ENCODE data around the gene DIP2C.
"Not testable (repeated sequence)": the region's sequence is repeated elsewhere in the genome, so short reads cannot be mapped to it uniquely, and the experiment has no call there.

The DIP2C gene

GRCh38 chr10:661597-662222 lies 27.8 kb downstream of the DIP2C start:
- Histone ChIP-seq H3K9ac (ENCODE audit: low read length) (no peak overlapping the region), H3K9me3 (ENCODE audit: control insufficient read depth, low read length) (no peaks in the 10 kb centered on the region), H3K27me3 (ENCODE audit: control insufficient read depth, insufficient read depth, low read length) (no peaks in the 10 kb centered on the region), H3K4me1 (ENCODE audit: control insufficient read depth, insufficient read depth, low read length) (peaks cover 9% of the 10 kb centered on the region), H3K36me3 (ENCODE audit: control insufficient read depth, insufficient read depth, low read length) (no peaks in the 10 kb centered on the region), H3K4me3 (ENCODE audit: low read length) (no peak overlapping the region)

GRCh38 chr10:660970-661596 lies 28.4 kb downstream of the DIP2C start:
- Histone ChIP-seq H3K4me1 (ENCODE audit: control insufficient read depth, insufficient read depth, low read length) (peaks cover 9% of the 10 kb centered on the region), H3K27me3 (ENCODE audit: control insufficient read depth, insufficient read depth, low read length) (no peaks in the 10 kb centered on the region)

DNA sequence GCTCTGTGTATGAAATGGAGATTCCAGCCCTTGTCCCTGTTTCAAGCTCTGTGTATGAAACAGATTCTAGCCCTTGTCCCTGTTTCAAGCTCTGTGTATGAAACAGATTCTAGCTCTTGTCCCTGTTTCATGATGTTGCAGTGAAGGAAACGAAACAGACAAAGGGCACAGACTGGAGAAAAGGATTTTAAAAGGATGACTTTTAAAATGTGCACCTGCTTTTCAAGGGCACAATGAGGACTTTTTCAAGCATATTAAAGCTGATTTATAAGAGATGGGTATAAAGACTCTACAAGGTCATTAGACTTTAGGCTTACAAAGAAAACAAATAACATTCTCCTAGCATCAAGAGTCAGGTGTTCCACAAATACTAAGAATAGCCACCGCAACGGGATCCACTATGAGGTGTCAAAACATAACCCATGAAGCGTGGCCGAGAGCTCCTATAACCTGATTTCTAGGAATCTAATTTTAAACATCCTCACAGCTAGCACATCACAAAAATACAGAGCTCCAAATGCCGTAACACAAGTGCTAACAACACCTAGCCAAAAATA lies 29.0 kb downstream of the DIP2C start:
- Histone ChIP-seq H3K27me3 (ENCODE audit: control insufficient read depth, insufficient read depth, low read length) (no peaks in the 10 kb centered on the region), H3K9me3 (ENCODE audit: control insufficient read depth, low read length) (no peaks in the 10 kb centered on the region), H3K36me3 (ENCODE audit: control insufficient read depth, insufficient read depth, low read length) (no peaks in the 10 kb centered on the region), H3K4me3 (ENCODE audit: low read length) (no peak overlapping the region), H3K4me1 (ENCODE audit: control insufficient read depth, insufficient read depth, low read length) (peaks cover 9% of the 10 kb centered on the region), H3K9ac (ENCODE audit: low read length) (peak overlapping the region; percentile 7)

More at GRCh38 chr10:660970-661596, 28.4 kb downstream of the DIP2C start:
- Histone ChIP-seq H3K9ac (ENCODE audit: low read length) (no peak overlapping the region), H3K9me3 (ENCODE audit: control insufficient read depth, low read length) (no peaks in the 10 kb centered on the region), H3K4me3 (ENCODE audit: low read length) (no peak overlapping the region), H3K36me3 (ENCODE audit: control insufficient read depth, insufficient read depth, low read length) (no peaks in the 10 kb centered on the region)

GRCh38 chr10:659688-660141 lies 29.8 kb downstream of the DIP2C start:
- no peaks in the 10 kb centered on the region for H3K27me3 ChIP-seq (ENCODE audit: control insufficient read depth, insufficient read depth, low read length)
- H3K9me3 ChIP-seq (ENCODE audit: control insufficient read depth, low read length), result no peaks in the 10 kb centered on the region
- H3K36me3 ChIP-seq (ENCODE audit: control insufficient read depth, insufficient read depth, low read length), result no peaks in the 10 kb centered on the region
- H3K4me1 ChIP-seq (ENCODE audit: control insufficient read depth, insufficient read depth, low read length), result peaks cover 15% of the 10 kb centered on the region
- no peak overlapping the region for H3K4me3 ChIP-seq (ENCODE audit: low read length)
- H3K9ac ChIP-seq (ENCODE audit: low read length), result no peak overlapping the region

- not testable (repeated sequence) for H3K9ac ChIP-seq (ENCODE audit: low read length); H3K27me3 ChIP-seq (ENCODE audit: control insufficient read depth, insufficient read depth, low read length)
- peaks cover 26% of the 10 kb centered on the region for H3K4me1 ChIP-seq (ENCODE audit: control insufficient read depth, insufficient read depth, low read length)
Measured at GRCh38 chr10:657816-658350, 31.6 kb downstream of the DIP2C start.

DNA sequence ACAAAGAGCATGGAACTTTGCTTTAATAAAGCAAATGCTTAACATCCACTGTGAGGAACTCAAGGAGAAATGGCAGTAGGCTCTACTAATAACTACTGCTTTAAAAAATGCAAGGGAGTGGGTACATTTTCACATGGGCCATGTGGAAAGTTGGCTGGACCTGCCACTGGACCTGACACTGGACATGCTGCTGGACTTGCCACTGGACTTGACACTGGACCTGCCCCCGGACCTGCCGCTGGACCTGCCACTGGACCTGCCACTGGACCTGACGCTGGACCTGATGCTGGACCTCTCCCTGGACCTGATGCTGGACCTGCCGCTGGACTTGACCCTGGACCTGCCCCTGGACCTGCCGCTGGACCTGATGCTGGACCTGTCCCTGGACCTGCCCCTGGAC lies 32.6 kb downstream of the DIP2C start:
- no peak overlapping the region for H3K4me3 ChIP-seq (ENCODE audit: low read length)

More at GRCh38 chr10:657816-658350, 31.6 kb downstream of the DIP2C start:
- H3K9me3 ChIP-seq (ENCODE audit: control insufficient read depth, low read length); H3K36me3 ChIP-seq (ENCODE audit: control insufficient read depth, insufficient read depth, low read length); H3K4me3 ChIP-seq (ENCODE audit: low read length): not testable (repeated sequence)

GRCh38 chr10:655184-655583 lies 34.3 kb downstream of the DIP2C start:
- no peak overlapping the region for H3K4me3 ChIP-seq (ENCODE audit: low read length)
- H3K4me1 ChIP-seq (ENCODE audit: control insufficient read depth, insufficient read depth, low read length), result peaks cover 28% of the 10 kb centered on the region
- no peaks in the 10 kb centered on the region for H3K36me3 ChIP-seq (ENCODE audit: control insufficient read depth, insufficient read depth, low read length)
- H3K9ac ChIP-seq (ENCODE audit: low read length), result no peak overlapping the region
- no peaks in the 10 kb centered on the region for H3K27me3 ChIP-seq (ENCODE audit: control insufficient read depth, insufficient read depth, low read length)
- H3K9me3 ChIP-seq (ENCODE audit: control insufficient read depth, low read length), result no peaks in the 10 kb centered on the region

More for the DNA sequence above, 32.6 kb downstream of the DIP2C start:
- no peak overlapping the region for H3K9ac ChIP-seq (ENCODE audit: low read length)
- H3K9me3 ChIP-seq (ENCODE audit: control insufficient read depth, low read length), result no peaks in the 10 kb centered on the region
- H3K27me3 ChIP-seq (ENCODE audit: control insufficient read depth, insufficient read depth, low read length), result no peaks in the 10 kb centered on the region
- no peaks in the 10 kb centered on the region for H3K36me3 ChIP-seq (ENCODE audit: control insufficient read depth, insufficient read depth, low read length)
- peaks cover 26% of the 10 kb centered on the region for H3K4me1 ChIP-seq (ENCODE audit: control insufficient read depth, insufficient read depth, low read length)

GRCh38 chr10:654647-654996 lies 34.8 kb downstream of the DIP2C start:
- Histone ChIP-seq H3K4me1 (ENCODE audit: control insufficient read depth, insufficient read depth, low read length) (peaks cover 34% of the 10 kb centered on the region), H3K4me3 (ENCODE audit: low read length) (no peak overlapping the region), H3K36me3 (ENCODE audit: control insufficient read depth, insufficient read depth, low read length) (no peaks in the 10 kb centered on the region), H3K9me3 (ENCODE audit: control insufficient read depth, low read length) (no peaks in the 10 kb centered on the region), H3K27me3 (ENCODE audit: control insufficient read depth, insufficient read depth, low read length) (no peaks in the 10 kb centered on the region), H3K9ac (ENCODE audit: low read length) (no peak overlapping the region)

DNA sequence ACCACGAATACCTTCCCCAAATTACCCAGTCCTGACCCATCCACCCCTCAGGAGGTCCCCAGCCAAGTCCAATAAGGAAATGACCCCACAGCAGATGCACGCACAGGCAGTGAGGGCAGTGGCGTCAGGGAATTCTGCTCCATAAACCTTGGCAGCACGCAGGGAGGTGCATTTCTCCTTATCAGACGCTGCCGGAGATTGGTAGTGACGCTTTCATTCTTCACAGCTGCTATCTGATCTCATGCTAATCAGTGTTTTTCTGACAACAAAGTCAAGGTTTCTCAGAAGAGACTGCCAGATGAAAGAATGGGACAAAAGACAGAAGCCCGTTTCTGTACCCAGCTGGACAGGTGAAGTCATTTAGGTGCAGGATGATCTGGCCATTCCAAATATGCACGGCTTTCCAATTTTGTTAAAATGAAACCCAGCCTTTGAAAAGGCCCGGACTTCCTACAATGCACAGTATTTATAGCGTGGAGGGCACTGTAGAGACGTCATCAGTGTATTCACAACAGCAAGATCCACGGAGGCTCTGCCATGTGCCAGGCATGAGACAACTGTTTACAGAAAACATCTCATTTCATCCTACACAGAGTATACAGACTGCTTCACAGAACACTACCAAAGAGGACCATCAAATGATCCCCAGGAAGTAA lies 35.3 kb downstream of the DIP2C start:
- Histone ChIP-seq H3K4me1 (ENCODE audit: control insufficient read depth, insufficient read depth, low read length) (peaks cover 39% of the 10 kb centered on the region), H3K9ac (ENCODE audit: low read length) (no peak overlapping the region), H3K27me3 (ENCODE audit: control insufficient read depth, insufficient read depth, low read length) (no peaks in the 10 kb centered on the region), H3K9me3 (ENCODE audit: control insufficient read depth, low read length) (no peaks in the 10 kb centered on the region), H3K4me3 (ENCODE audit: low read length) (no peak overlapping the region), H3K36me3 (ENCODE audit: control insufficient read depth, insufficient read depth, low read length) (no peaks in the 10 kb centered on the region)

DNA sequence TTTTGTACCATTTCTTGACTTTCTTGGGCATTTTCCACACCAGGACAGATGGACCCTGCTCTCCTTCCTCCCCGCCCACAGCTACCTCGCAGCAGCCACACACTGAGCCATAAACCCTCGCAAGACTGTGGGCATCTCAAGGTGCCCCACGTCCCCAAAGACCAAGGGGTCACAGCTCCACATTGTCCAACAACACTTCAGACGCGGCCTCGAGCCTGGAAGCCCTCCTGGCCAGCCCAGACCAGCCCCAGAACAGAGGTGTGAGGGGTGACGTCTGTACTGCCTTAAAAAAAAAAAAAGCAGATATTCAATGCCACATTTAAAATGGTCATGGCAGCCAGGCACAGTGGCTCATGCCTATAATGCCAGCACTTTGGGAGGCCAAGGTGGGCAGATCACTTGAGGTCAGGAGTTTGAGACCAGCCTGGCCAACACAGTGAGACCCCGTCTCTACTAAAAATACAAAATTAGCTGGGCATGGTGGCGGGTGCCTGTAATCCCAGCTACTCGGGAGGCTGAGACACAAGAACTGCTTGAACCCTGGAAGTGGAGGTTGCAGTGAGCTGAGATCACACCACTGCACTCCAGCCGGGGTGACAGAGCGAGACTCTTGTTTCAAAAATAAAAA lies 36.5 kb downstream of the DIP2C start:
- H3K27me3 ChIP-seq (ENCODE audit: control insufficient read depth, insufficient read depth, low read length); H3K9me3 ChIP-seq (ENCODE audit: control insufficient read depth, low read length); H3K9ac ChIP-seq (ENCODE audit: low read length); H3K4me3 ChIP-seq (ENCODE audit: low read length); H3K36me3 ChIP-seq (ENCODE audit: control insufficient read depth, insufficient read depth, low read length): not testable (repeated sequence)
- H3K4me1 ChIP-seq (ENCODE audit: control insufficient read depth, insufficient read depth, low read length), result peaks cover 39% of the 10 kb centered on the region

DNA sequence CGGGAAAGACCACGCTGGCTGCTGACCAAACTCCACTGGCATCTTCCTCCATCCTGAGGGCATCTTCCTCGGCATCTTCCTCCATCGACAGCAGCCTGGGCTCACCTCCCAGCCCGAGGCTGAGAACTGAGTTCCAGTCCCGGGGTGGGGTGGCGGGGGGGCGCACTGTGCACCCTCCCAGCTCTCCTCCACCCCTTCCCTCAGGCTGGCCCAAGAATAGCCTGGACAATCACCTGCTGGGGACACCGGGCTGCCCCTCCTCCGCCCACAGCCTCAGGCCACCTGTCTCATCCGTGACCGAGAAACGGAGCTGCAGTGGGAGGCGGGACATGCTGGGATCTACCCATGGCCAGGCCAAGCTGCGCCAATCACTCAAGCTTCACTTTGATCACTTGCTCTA lies 37.2 kb downstream of the DIP2C start:
- no peak overlapping the region for H3K9ac ChIP-seq (ENCODE audit: low read length)
- H3K27me3 ChIP-seq (ENCODE audit: control insufficient read depth, insufficient read depth, low read length), result no peaks in the 10 kb centered on the region
- no peaks in the 10 kb centered on the region for H3K9me3 ChIP-seq (ENCODE audit: control insufficient read depth, low read length)
- no peaks in the 10 kb centered on the region for H3K36me3 ChIP-seq (ENCODE audit: control insufficient read depth, insufficient read depth, low read length)
- peaks cover 39% of the 10 kb centered on the region for H3K4me1 ChIP-seq (ENCODE audit: control insufficient read depth, insufficient read depth, low read length)
- H3K4me3 ChIP-seq (ENCODE audit: low read length), result no peak overlapping the region

- no peak overlapping the region for H3K4me3 ChIP-seq (ENCODE audit: low read length)
Measured at GRCh38 chr10:651692-652091, 37.8 kb downstream of the DIP2C start.

More at GRCh38 chr10:651692-652091, 37.8 kb downstream of the DIP2C start:
- no peaks in the 10 kb centered on the region for H3K9me3 ChIP-seq (ENCODE audit: control insufficient read depth, low read length)
- H3K27me3 ChIP-seq (ENCODE audit: control insufficient read depth, insufficient read depth, low read length), result no peaks in the 10 kb centered on the region
- no peaks in the 10 kb centered on the region for H3K36me3 ChIP-seq (ENCODE audit: control insufficient read depth, insufficient read depth, low read length)
- no peak overlapping the region for H3K9ac ChIP-seq (ENCODE audit: low read length)
- H3K4me1 ChIP-seq (ENCODE audit: control insufficient read depth, insufficient read depth, low read length), result peaks cover 39% of the 10 kb centered on the region

Data from mucosa of stomach (tissue), 1 donor.